Lower leg skin (tissue), 4 donors: ENCODE data around the gene CEBPA. TPM values are rescaled to one million over a fixed set of nuclear protein-coding genes. Genes with fewer than 3 reads are reported as not detected.

Source experiments
- DNase-seq, 2 donors: peaks; one replicate each; pipeline ENCODE4 v3.0.0-alpha.2; 2019; ENCODE audit warnings: low spot score in 2 of 2
- H3K4me3 ChIP-seq: fragments of 200-600 bp; sonication (generic); 2 replicates; pipeline ENCODE4 v1.5.1; 2017; ENCODE audit warnings: mild to moderate bottlenecking, low read depth; ENCODE audit not compliant: poor library complexity, severe bottlenecking
- CTCF ChIP-seq, 3 donors: fragments of 450-650 bp; IDR thresholded peaks; one replicate each; pipeline ENCODE4 v1.5.1; 2016; ENCODE audit warnings: antibody characterized with exemption in 3 of 3, mild to moderate bottlenecking in 3 of 3, moderate library complexity in 2 of 3
- POLR2A ChIP-seq, 2 donors: fragments of 450-650 bp; IDR thresholded peaks; one replicate each; pipeline ENCODE4 v1.6.1; 2016 to 2017; ENCODE audit warnings: antibody characterized with exemption in 2 of 2, mild to moderate bottlenecking in 1 of 2, moderate library complexity in 1 of 2
- WGBS, 2 donors: methylation state at CpG; one replicate each; pipeline ENCODE4 v1.1.5; 2018; 5-methylcytosine and 5-hydroxymethylcytosine counted together
- intact Hi-C: fragments of 100-400 bp; cut with DNase I; formaldehyde crosslinking; loops from one replicate; pipeline ENCODE4 v1.15.0; 2023; ENCODE audit warnings: low total_unique reads
- total RNA-seq, 4 donors: library from RNA; depleted of rRNA; stranded (reverse); fragments of >200 nt; gene quantifications; one replicate each; pipeline ENCODE4 v1.1.0, GENCODE V29; 2016

CEBPA gene
- total RNA-seq, 4 donors from 2014 or later, result 228 to 297 (median 255) TPM

GRCh38 chr19:33273065-33273736 lies 29.1 kb downstream of the CEBPA start:
- intact Hi-C loops, result no loop called here
- H3K4me3 ChIP-seq, result no peak overlapping the region
- TF ChIP-seq CTCF (IDR thresholded peaks at IDR 0.05) (no peak), POLR2A (IDR thresholded peaks at IDR 0.05) (no peak)
- 34 to 60% methylated on average over 19 to 23 of the region's 26 CpGs for WGBS, 2 donors
- DNase-seq, result no peak

GRCh38 chr19:33271246-33272021 lies 30.9 kb downstream of the CEBPA start:
- intact Hi-C loops, result no loop called here
- 82 to 90% methylated on average over 12 of the region's 12 CpGs for WGBS, 2 donors
- TF ChIP-seq CTCF (IDR thresholded peaks at IDR 0.05) (no peak), POLR2A (IDR thresholded peaks at IDR 0.05) (no peak)
- DNase-seq, result no peak
- no peak overlapping the region for H3K4me3 ChIP-seq

GRCh38 chr19:33270769-33271168 lies 31.6 kb downstream of the CEBPA start:
- TF ChIP-seq POLR2A (IDR thresholded peaks at IDR 0.05) (no peak), CTCF (IDR thresholded peaks at IDR 0.05) (no peak)
- H3K4me3 ChIP-seq, result no peak overlapping the region
- 75 to 78% methylated on average over 1 of the region's 1 CpG for WGBS, 2 donors
- intact Hi-C loops, result no loop called here
- no peak for DNase-seq

- no peak for DNase-seq
- no peak for TF ChIP-seq CTCF (IDR thresholded peaks at IDR 0.05)
- no peak for TF ChIP-seq POLR2A (IDR thresholded peaks at IDR 0.05)
- H3K4me3 ChIP-seq, result no peak overlapping the region
- 85 to 87% methylated on average over 7 to 10 of the region's 10 CpGs for WGBS, 2 donors
- intact Hi-C loops, result no loop called here
Measured at GRCh38 chr19:33269016-33269415, 33.3 kb downstream of the CEBPA start.

GRCh38 chr19:33268162-33268991 lies 34.0 kb downstream of the CEBPA start:
- no peak for TF ChIP-seq CTCF (IDR thresholded peaks at IDR 0.05)
- no peak for TF ChIP-seq POLR2A (IDR thresholded peaks at IDR 0.05)
- no peak for DNase-seq
- intact Hi-C loops, result no loop called here

More at GRCh38 chr19:33268162-33268991, 34.0 kb downstream of the CEBPA start:
- WGBS, 2 donors, result 79 to 84% methylated on average over 19 to 20 of the region's 22 CpGs
- H3K4me3 ChIP-seq, result no peak overlapping the region
